Endodermal cell (in vitro differentiated cells): ENCODE results near the gene FAM174B. TPM values are rescaled to one million over a fixed set of nuclear protein-coding genes. Genes with fewer than 3 reads are reported as not detected.

Experiments used
- DNase-seq: peaks from one replicate; pipeline ENCODE4 v3.0.0-alpha.2; 2017
- H3K27ac ChIP-seq: 2 replicates; pipeline ENCODE4 v1.5.1; 2013; ENCODE audit warnings: mild to moderate bottlenecking, low read depth, low read length, moderate library complexity
- H3K27me3 ChIP-seq: 2 replicates; pipeline ENCODE4 v1.6.1; 2013; ENCODE audit warnings: mild to moderate bottlenecking, low read length, moderate library complexity; ENCODE audit not compliant: insufficient read depth, control insufficient read depth, poor library complexity, severe bottlenecking
- H3K36me3 ChIP-seq: 2 replicates; pipeline ENCODE4 v1.7.0; 2013; ENCODE audit warnings: mild to moderate bottlenecking, low read length, moderate library complexity; ENCODE audit not compliant: control insufficient read depth, insufficient read depth
- H3K4me1 ChIP-seq: one replicate; pipeline ENCODE4 v1.7.0; 2013; ENCODE audit warnings: low read length; ENCODE audit not compliant: control insufficient read depth, insufficient read depth
- H3K4me3 ChIP-seq: 2 replicates; pipeline ENCODE4 v1.5.1; 2013; ENCODE audit warnings: mild to moderate bottlenecking, low read length, moderate library complexity
- H3K9ac ChIP-seq: 2 replicates; pipeline ENCODE4 v1.6.1; 2013; ENCODE audit warnings: mild to moderate bottlenecking, low read length, moderate library complexity; ENCODE audit not compliant: poor library complexity, severe bottlenecking; ENCODE audit errors: extremely low read depth
- H3K9me3 ChIP-seq: 2 replicates; pipeline ENCODE4 v1.6.1; 2013; ENCODE audit warnings: mild to moderate bottlenecking, low read length, moderate library complexity; ENCODE audit not compliant: control insufficient read depth
- H3K27ac Mint-ChIP-seq: 2 replicates; pipeline ENCODE4 v1.8.0; 2020; ENCODE audit warnings: mixed read lengths
- H3K27me3 Mint-ChIP-seq: 2 replicates; pipeline ENCODE4 v1.8.0; 2021; ENCODE audit warnings: mild to moderate bottlenecking, mixed read lengths; ENCODE audit not compliant: insufficient read depth
- H3K36me3 Mint-ChIP-seq: 2 replicates; pipeline ENCODE4 v1.8.0; 2020; ENCODE audit warnings: low read depth, mixed read lengths
- H3K4me1 Mint-ChIP-seq: 2 replicates; pipeline ENCODE4 v1.8.0; 2020; ENCODE audit warnings: mixed read lengths
- H3K4me3 Mint-ChIP-seq: 2 replicates; pipeline ENCODE4 v1.8.0; 2020; ENCODE audit warnings: mild to moderate bottlenecking, moderate library complexity, mixed read lengths
- H3K9me3 Mint-ChIP-seq: 2 replicates; pipeline ENCODE4 v1.8.0; 2020; ENCODE audit warnings: mild to moderate bottlenecking, mixed read lengths
- WGBS, 2 experiments: methylation state at CpG; one replicate each; pipeline versions ENCODE4 v1.1.5 to v1.1.7; 2013; ENCODE audit warnings: missing lambda C conversion rate in 2 of 2, mixed read lengths in 1 of 2; ENCODE audit not compliant: insufficient coverage in 1 of 2, insufficient read length in 1 of 2; 5-methylcytosine and 5-hydroxymethylcytosine counted together
- total RNA-seq, 2 donors: library from RNA; stranded (reverse); fragmentation: NEBNext Ultra II Directional in 1 of 2; extraction: Animal tissue kit (Norgen Biotek cat#: 25700) in 1 of 2; gene quantifications; 2 replicates in 1 of 2; 3 replicates in 1 of 2; pipeline ENCODE4 v1.2.1, GENCODE V29; 2021
- TF ChIP-seq, protein P1 (sequence below): fragments of 200-600 bp; sonication (generic); conservative IDR thresholded peaks from 2 replicates; pipeline ENCODE4 v1.5.0; 2021; ENCODE audit warnings: antibody characterized with exemption, mild to moderate bottlenecking

Gene FAM174B
- total RNA-seq, 2 donors from 2014 or later, result 66.0 to 105 TPM

DNA sequence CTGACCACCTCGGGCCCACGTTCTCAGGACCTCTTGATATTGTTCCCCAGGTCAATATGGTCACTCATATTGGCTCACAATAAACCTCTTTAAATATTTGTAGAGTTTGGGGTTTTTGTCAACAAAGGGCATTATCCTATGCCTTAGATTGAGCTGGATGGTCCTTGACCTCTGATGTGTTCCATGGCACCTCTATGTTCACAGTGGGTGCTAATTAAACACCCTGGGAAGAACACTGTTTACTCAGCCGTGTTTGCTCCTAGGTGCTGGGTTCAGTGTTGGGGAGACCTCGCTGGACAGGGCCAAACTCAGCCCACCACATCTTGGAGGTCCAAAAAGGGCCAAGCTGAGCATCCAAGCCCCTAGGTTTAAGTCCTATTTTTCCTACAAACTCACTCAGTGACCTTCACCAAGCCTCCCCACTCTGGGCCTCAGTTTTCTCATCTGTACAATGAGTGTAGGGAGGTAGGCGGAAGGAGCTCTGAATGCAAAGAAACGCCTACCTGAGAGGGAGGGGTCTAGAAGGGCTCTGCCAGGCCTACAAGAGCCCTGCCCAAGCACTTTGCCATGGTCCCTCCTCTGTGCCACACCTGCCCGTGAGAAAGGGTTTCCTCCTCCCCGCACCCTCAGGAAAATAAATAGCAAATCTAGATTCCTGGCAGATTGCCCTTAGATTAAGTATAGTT, 7.2 kb downstream of the FAM174B start:
- Mint-ChIP-seq H3K4me1 (peaks cover 83% of the 10 kb centered on the region), H3K27ac (peak overlapping the region; percentile 98), H3K9me3 (no peaks in the 10 kb centered on the region), H3K27me3 (no peaks in the 10 kb centered on the region), H3K4me3 (peak overlapping the region; percentile 8), H3K36me3 (peaks cover 48% of the 10 kb centered on the region)
- 14 to 40% methylated on average over 1 to 8 of the region's 8 CpGs for WGBS, 2 experiments
- peaks cover 29% of the 10 kb centered on the region for H3K4me1 ChIP-seq
- no peaks in the 10 kb centered on the region for H3K27me3 ChIP-seq
- peak overlapping the region; percentile 27 for H3K4me3 ChIP-seq
- H3K9me3 ChIP-seq, result peaks cover 9% of the 10 kb centered on the region
- H3K9ac ChIP-seq, result peak overlapping the region; percentile 50
- peak; percentile 81 for DNase-seq
- peaks cover 38% of the 10 kb centered on the region for H3K36me3 ChIP-seq
- H3K27ac ChIP-seq, result peak overlapping the region; percentile 59
- TF ChIP-seq, protein P1, sequence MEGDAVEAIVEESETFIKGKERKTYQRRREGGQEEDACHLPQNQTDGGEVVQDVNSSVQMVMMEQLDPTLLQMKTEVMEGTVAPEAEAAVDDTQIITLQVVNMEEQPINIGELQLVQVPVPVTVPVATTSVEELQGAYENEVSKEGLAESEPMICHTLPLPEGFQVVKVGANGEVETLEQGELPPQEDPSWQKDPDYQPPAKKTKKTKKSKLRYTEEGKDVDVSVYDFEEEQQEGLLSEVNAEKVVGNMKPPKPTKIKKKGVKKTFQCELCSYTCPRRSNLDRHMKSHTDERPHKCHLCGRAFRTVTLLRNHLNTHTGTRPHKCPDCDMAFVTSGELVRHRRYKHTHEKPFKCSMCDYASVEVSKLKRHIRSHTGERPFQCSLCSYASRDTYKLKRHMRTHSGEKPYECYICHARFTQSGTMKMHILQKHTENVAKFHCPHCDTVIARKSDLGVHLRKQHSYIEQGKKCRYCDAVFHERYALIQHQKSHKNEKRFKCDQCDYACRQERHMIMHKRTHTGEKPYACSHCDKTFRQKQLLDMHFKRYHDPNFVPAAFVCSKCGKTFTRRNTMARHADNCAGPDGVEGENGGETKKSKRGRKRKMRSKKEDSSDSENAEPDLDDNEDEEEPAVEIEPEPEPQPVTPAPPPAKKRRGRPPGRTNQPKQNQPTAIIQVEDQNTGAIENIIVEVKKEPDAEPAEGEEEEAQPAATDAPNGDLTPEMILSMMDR, result no peak

DNA sequence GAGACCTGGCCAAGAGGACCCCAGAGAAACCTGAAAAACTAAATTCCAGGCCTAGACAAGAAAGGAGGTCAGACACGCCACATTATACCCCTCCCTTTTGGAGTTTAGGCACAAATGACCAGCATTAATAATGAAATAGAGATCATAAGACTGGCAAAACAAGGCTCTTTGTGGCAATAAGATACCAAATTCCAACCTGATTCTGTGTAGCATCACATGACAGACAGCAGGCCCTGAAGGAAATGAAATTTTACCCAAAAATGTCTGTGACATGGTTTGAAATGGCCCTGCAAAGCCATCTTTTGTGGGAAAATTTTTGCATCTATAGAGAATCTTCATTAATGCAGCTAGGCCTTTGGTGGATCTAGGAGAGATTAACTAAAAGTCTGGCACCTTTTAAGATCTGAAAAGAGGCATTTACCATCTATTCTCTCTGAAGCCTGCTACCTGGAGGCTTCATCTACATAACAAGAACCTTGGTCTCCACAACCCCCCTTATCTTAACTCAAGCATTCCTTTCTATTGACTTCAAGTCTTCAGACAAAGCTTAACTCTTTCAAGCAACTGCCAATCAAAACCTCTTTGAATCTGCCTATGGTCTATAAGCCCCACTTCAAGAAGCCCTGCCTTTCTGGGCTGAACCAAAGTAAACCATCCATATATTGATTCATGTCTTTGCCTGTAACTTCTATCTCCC, 8.0 kb downstream of the FAM174B start:
- peak overlapping the region; percentile 98 for H3K27ac Mint-ChIP-seq
- Histone ChIP-seq H3K27ac (peak overlapping the region; percentile 85), H3K4me1 (peaks cover 24% of the 10 kb centered on the region), H3K9me3 (peaks cover 14% of the 10 kb centered on the region), H3K4me3 (peak overlapping the region; percentile 50), H3K27me3 (no peaks in the 10 kb centered on the region), H3K36me3 (peaks cover 31% of the 10 kb centered on the region), H3K9ac (peak overlapping the region; percentile 79)
- peaks cover 46% of the 10 kb centered on the region for H3K36me3 Mint-ChIP-seq
- H3K27me3 Mint-ChIP-seq, result no peaks in the 10 kb centered on the region
- peak overlapping the region; percentile 8 for H3K4me3 Mint-ChIP-seq
- H3K4me1 Mint-ChIP-seq, result peaks cover 75% of the 10 kb centered on the region
- WGBS, 2 experiments, result 13 to 75% methylated on average over 1 of the region's 1 CpG
- TF ChIP-seq, protein P1, result no peak
- peaks cover 1% of the 10 kb centered on the region for H3K9me3 Mint-ChIP-seq
- peak; percentile 69 for DNase-seq

DNA sequence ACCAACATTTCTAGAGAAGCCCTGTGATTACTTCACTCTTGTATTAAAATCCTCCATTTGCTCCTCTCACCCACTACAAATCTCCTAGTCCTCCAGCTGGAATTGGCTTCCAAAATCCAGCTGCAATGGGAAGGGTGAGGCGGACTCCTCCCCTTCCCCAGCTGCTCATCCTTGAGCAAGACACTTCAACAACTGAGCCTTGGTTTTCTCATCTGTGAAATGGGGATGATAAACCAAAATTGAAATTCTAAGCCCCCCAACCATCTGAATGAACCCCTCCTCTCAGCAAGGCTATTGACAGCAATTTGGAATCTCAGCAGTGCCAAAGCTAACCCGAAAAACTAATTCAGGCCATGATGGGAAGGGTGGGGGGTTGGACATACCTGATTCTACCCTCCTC, 9.4 kb downstream of the FAM174B start:
- H3K36me3 ChIP-seq, result peaks cover 33% of the 10 kb centered on the region
- H3K4me3 ChIP-seq, result no peak overlapping the region
- peaks cover 24% of the 10 kb centered on the region for H3K4me1 ChIP-seq
- peaks cover 23% of the 10 kb centered on the region for H3K9me3 ChIP-seq
- Mint-ChIP-seq H3K27ac (peak overlapping the region; percentile 98), H3K9me3 (peaks cover 14% of the 10 kb centered on the region), H3K36me3 (peaks cover 47% of the 10 kb centered on the region), H3K4me3 (no peak overlapping the region), H3K4me1 (peaks cover 68% of the 10 kb centered on the region), H3K27me3 (no peaks in the 10 kb centered on the region)
- 80% methylated on average over 2 of the region's 2 CpGs; no CpG with 5 or more reads in 1 of the 2 experiments for WGBS, 2 experiments
- no peak for DNase-seq
- no peak overlapping the region for H3K27ac ChIP-seq
- TF ChIP-seq, protein P1, result no peak
- no peaks in the 10 kb centered on the region for H3K27me3 ChIP-seq
- no peak overlapping the region for H3K9ac ChIP-seq
